Right renal pelvis (tissue), 4 donors: ENCODE data around the gene TTN. TPM values are rescaled to one million over a fixed set of nuclear protein-coding genes. Genes with fewer than 3 reads are reported as not detected.
A peak's percentile ranks its signal among the peaks of the same experiment; 100 is the strongest.
"Not testable (repeated sequence)": the region's sequence is repeated elsewhere in the genome, so short reads cannot be mapped to it uniquely, and the experiment has no call there.

Experiments used
- DNase-seq, 4 donors: peaks; one replicate each; pipeline ENCODE4 v3.0.0-alpha.2; 2013; ENCODE audit warnings: low read depth in 4 of 4, low spot score in 3 of 4, missing footprints in 1 of 4
- polyA plus RNA-seq, 4 donors: library from polyadenylated mRNA; unstranded; fragments of 120-200 nt; gene quantifications; one replicate each; pipeline ENCODE4 v1.2.1, GENCODE V29; 2013; ENCODE audit not compliant: insufficient read length in 4 of 4

The TTN gene
- polyA plus RNA-seq, 4 donors, result 0.80 to 1.1 (median 0.93) TPM

- DNase-seq, result no peak
Measured at GRCh38 chr2:178550352-178550751, 256.9 kb downstream of the TTN start.

- no peak for DNase-seq
Measured at GRCh38 chr2:178542569-178542968, 264.7 kb downstream of the TTN start.

- DNase-seq, result no peak
Measured at GRCh38 chr2:178542161-178542560, 265.1 kb downstream of the TTN start.

GRCh38 chr2:178536037-178536436, 271.2 kb downstream of the TTN start:
- no peak for DNase-seq

GRCh38 chr2:178531168-178531567, 276.1 kb downstream of the TTN start:
- DNase-seq, result no peak

- DNase-seq, result no peak
Measured at GRCh38 chr2:178530625-178531142, 276.5 kb downstream of the TTN start.

GRCh38 chr2:178530131-178530530, 277.1 kb downstream of the TTN start:
- no peak for DNase-seq

GRCh38 chr2:178529194-178529593, 278.0 kb downstream of the TTN start:
- DNase-seq, result no peak

GRCh38 chr2:178528647-178529046, 278.6 kb downstream of the TTN start:
- DNase-seq, result no peak

GRCh38 chr2:178527592-178527991, 279.6 kb downstream of the TTN start:
- no peak for DNase-seq

GRCh38 chr2:178526256-178526655, 281.0 kb downstream of the TTN start:
- DNase-seq, result no peak

- DNase-seq, result not testable (repeated sequence)
Measured at GRCh38 chr2:178525460-178525859, 281.8 kb downstream of the TTN start.

GRCh38 chr2:178525010-178525409, 282.2 kb downstream of the TTN start:
- DNase-seq, result not testable (repeated sequence)

GRCh38 chr2:178523596-178524134, 283.6 kb downstream of the TTN start:
- DNase-seq, result no peak

- DNase-seq, result peak; percentile 57 to 76 (median 72)
Measured at GRCh38 chr2:178522950-178523595, 284.1 kb downstream of the TTN start.

GRCh38 chr2:178521304-178522150, 285.7 kb downstream of the TTN start:
- no peak for DNase-seq

GRCh38 chr2:178517496-178517895, 289.7 kb downstream of the TTN start:
- DNase-seq, result no peak

- DNase-seq, result no peak
Measured at GRCh38 chr2:178514664-178515063, 292.6 kb downstream of the TTN start.

GRCh38 chr2:178513876-178514275, 293.3 kb downstream of the TTN start:
- no peak for DNase-seq

GRCh38 chr2:178512484-178512883, 294.7 kb downstream of the TTN start:
- DNase-seq, result no peak

GRCh38 chr2:178510384-178510783, 296.8 kb downstream of the TTN start:
- no peak for DNase-seq

- no peak for DNase-seq
Measured at GRCh38 chr2:178508646-178509045, 298.6 kb downstream of the TTN start.
